IMR-90 (cell line): ENCODE measurements around the gene CHRNB4. TPM values are rescaled to one million over a fixed set of nuclear protein-coding genes. Genes with fewer than 3 reads are reported as not detected.

Experiments used
- ATAC-seq: fragments of 200-7000 bp; cut with Tn5 transposase; 2 replicates; pipeline ENCODE4 v1.9.1; 2020; ENCODE audit warnings: low read depth, mild to moderate bottlenecking, moderate library complexity
- BruUV-seq: library from RNA; stranded (reverse); fragments of 400-500 nt; replicated peaks from 2 replicates; lab custom pipeline; 2021; lab: Mats Ljungman, UMichigan
- CTCF ChIA-PET: fragments of 300-600 bp; formaldehyde crosslinking; extraction: SDS; loops from one replicate; lab custom pipeline; 2021; ENCODE audit warnings: antibody characterized with exemption; lab: Yijun Ruan, JAX
- POLR2A ChIA-PET: fragments of 300-600 bp; sonication (Branson Sonifier 250); formaldehyde crosslinking; loops from one replicate; lab custom pipeline; 2022; ENCODE audit warnings: antibody characterized with exemption; ENCODE audit not compliant: unreplicated experiment; lab: Charles Lee
- DNase-seq: peaks from one replicate; pipeline ENCODE4 v3.0.0; 2013
- H2AFZ ChIP-seq: replicated peaks from 2 replicates; pipeline ENCODE3; 2013; ENCODE audit warnings: low read length, mild to moderate bottlenecking; ENCODE audit not compliant: poor library complexity
- H2AK5ac ChIP-seq: 2 replicates; pipeline ENCODE4 v1.6.1; 2013; ENCODE audit warnings: low read depth, low read length, inconsistent platforms
- H2AK9ac ChIP-seq: replicated peaks from 2 replicates; pipeline ENCODE3; 2013; ENCODE audit warnings: mild to moderate bottlenecking, low read depth, low read length, moderate library complexity; ENCODE audit not compliant: poor library complexity
- H2BK120ac ChIP-seq: 2 replicates; pipeline ENCODE4 v1.6.1; 2013; ENCODE audit warnings: low read depth, low read length, inconsistent platforms
- H2BK15ac ChIP-seq: 3 replicates; pipeline ENCODE4 v1.6.1; 2013; ENCODE audit warnings: low read depth, low read length, inconsistent platforms
- H2BK20ac ChIP-seq: 2 replicates; pipeline ENCODE4 v1.6.1; 2013; ENCODE audit warnings: low read depth, mild to moderate bottlenecking, inconsistent platforms, low read length, moderate library complexity
- H2BK5ac ChIP-seq: 2 replicates; pipeline ENCODE4 v1.6.1; 2013; ENCODE audit warnings: mild to moderate bottlenecking, low read depth, low read length, inconsistent platforms; ENCODE audit not compliant: poor library complexity, severe bottlenecking
- H3K14ac ChIP-seq: replicated peaks from 2 replicates; pipeline ENCODE4 v1.6.1; 2013; ENCODE audit warnings: low read depth, low read length, inconsistent platforms
- H3K18ac ChIP-seq: 2 replicates; pipeline ENCODE4 v1.6.1; 2013; ENCODE audit warnings: low read depth, low read length, control low read depth
- H3K23ac ChIP-seq: 2 replicates; pipeline ENCODE4 v1.6.1; 2013; ENCODE audit warnings: low read depth, low read length, inconsistent platforms
- H3K27ac ChIP-seq: 2 replicates; pipeline ENCODE4 v1.5.1; 2013; ENCODE audit warnings: mild to moderate bottlenecking, control low read depth, low read length; ENCODE audit not compliant: insufficient read depth
- H3K27me3 ChIP-seq: 2 replicates; pipeline ENCODE4 v1.6.1; 2013; ENCODE audit warnings: low read length; ENCODE audit not compliant: control insufficient read depth, insufficient read depth
- H3K36me3 ChIP-seq: 2 replicates; pipeline ENCODE4 v1.6.1; 2013; ENCODE audit warnings: low read length, mixed read lengths; ENCODE audit not compliant: control insufficient read depth, insufficient read depth
- H3K4ac ChIP-seq: 2 replicates; pipeline ENCODE4 v1.6.1; 2013; ENCODE audit warnings: low read depth, low read length, inconsistent platforms
- H3K4me1 ChIP-seq: 2 replicates; pipeline ENCODE4 v1.6.1; 2013; ENCODE audit warnings: low read length, mixed read lengths; ENCODE audit not compliant: control insufficient read depth, insufficient read depth
- H3K4me2 ChIP-seq: 2 replicates; pipeline ENCODE4 v1.6.1; 2013; ENCODE audit warnings: low read depth, mild to moderate bottlenecking, control low read depth, low read length, moderate library complexity
- H3K4me3 ChIP-seq: 2 replicates; pipeline ENCODE4 v1.5.1; 2013; ENCODE audit warnings: low read depth, mild to moderate bottlenecking, control low read depth, low read length, moderate library complexity; ENCODE audit not compliant: insufficient read depth
- H3K56ac ChIP-seq: 2 replicates; pipeline ENCODE4 v1.6.1; 2013; ENCODE audit warnings: low read length, inconsistent platforms; ENCODE audit not compliant: insufficient read depth; ENCODE audit errors: extremely low read depth
- H3K79me1 ChIP-seq, 2 experiments: 2 replicates each; pipeline ENCODE4 v1.6.1; 2013; ENCODE audit warnings: low read length in 2 of 2, inconsistent platforms in 1 of 2, low read depth in 1 of 2
- H3K9ac ChIP-seq: 2 replicates; pipeline ENCODE4 v1.6.1; 2013; ENCODE audit warnings: low read depth, low read length, control low read depth
- H3K9me1 ChIP-seq: 2 replicates; pipeline ENCODE4 v1.6.1; 2013; ENCODE audit warnings: low read length, inconsistent platforms; ENCODE audit not compliant: insufficient read depth
- H3K9me3 ChIP-seq: 2 replicates; pipeline ENCODE4 v1.6.1; 2013; ENCODE audit warnings: low read length; ENCODE audit not compliant: control insufficient read depth, insufficient read depth
- H4K20me1 ChIP-seq: 2 replicates; pipeline ENCODE4 v1.6.1; 2013; ENCODE audit warnings: low read length, inconsistent platforms; ENCODE audit not compliant: insufficient read depth
- H4K5ac ChIP-seq: 2 replicates; pipeline ENCODE4 v1.6.1; 2013; ENCODE audit warnings: mild to moderate bottlenecking, low read depth, low read length, control low read depth
- H4K8ac ChIP-seq, 2 experiments: 2 replicates each; pipeline ENCODE4 v1.6.1; 2013; ENCODE audit warnings: low read depth in 2 of 2, low read length in 2 of 2, control low read depth in 1 of 2, inconsistent platforms in 1 of 2
- H4K91ac ChIP-seq: 2 replicates; pipeline ENCODE4 v1.6.1; 2013; ENCODE audit warnings: low read depth, low read length, inconsistent platforms; ENCODE audit not compliant: insufficient read depth
- BHLHE40 ChIP-seq: fragments of 150-350 bp; IDR thresholded peaks from 2 replicates; pipeline ENCODE4 v1.6.1; 2016; ENCODE audit warnings: mild to moderate bottlenecking, low read depth, low read length
- CEBPB ChIP-seq: IDR thresholded peaks from 2 replicates; pipeline ENCODE4 v1.6.1; 2012; ENCODE audit warnings: low read depth, low read length, improper control_type of control experiment
- CHD1 ChIP-seq: IDR thresholded peaks from 2 replicates; pipeline ENCODE4 v1.6.1; 2012; ENCODE audit warnings: low read depth, low read length, improper control_type of control experiment
- FOS ChIP-seq: fragments of 150-350 bp; IDR thresholded peaks from 2 replicates; pipeline ENCODE4 v1.6.1; 2016; ENCODE audit warnings: low read depth, low read length
- MAFK ChIP-seq: IDR thresholded peaks from 2 replicates; pipeline ENCODE4 v1.6.1; 2012; ENCODE audit warnings: low read depth, low read length, improper control_type of control experiment
- MAZ ChIP-seq: IDR thresholded peaks from 2 replicates; pipeline ENCODE4 v1.6.1; 2012; ENCODE audit warnings: low read depth, mild to moderate bottlenecking, low read length, improper control_type of control experiment, moderate library complexity, borderline replicate concordance
- MXI1 ChIP-seq: IDR thresholded peaks from 2 replicates; pipeline ENCODE4 v1.6.1; 2012; ENCODE audit warnings: low read depth, mild to moderate bottlenecking, low read length, moderate library complexity, borderline replicate concordance
- NFE2L2 ChIP-seq: fragments of 150-350 bp; IDR thresholded peaks from 2 replicates; pipeline ENCODE4 v1.6.1; 2016; ENCODE audit warnings: low read depth, mild to moderate bottlenecking, low read length
- POLR2A ChIP-seq: IDR thresholded peaks from 2 replicates; pipeline ENCODE4 v1.6.1; 2012; ENCODE audit warnings: mild to moderate bottlenecking, low read depth, low read length
- RAD21 ChIP-seq: IDR thresholded peaks from 2 replicates; pipeline ENCODE4 v1.6.1; 2012; ENCODE audit warnings: low read length, improper control_type of control experiment
- RCOR1 ChIP-seq: IDR thresholded peaks from 2 replicates; pipeline ENCODE4 v1.6.1; 2012; ENCODE audit warnings: mild to moderate bottlenecking, low read length, improper control_type of control experiment; ENCODE audit not compliant: insufficient replicate concordance
- RFX5 ChIP-seq: IDR thresholded peaks from 2 replicates; pipeline ENCODE4 v1.8.0; 2012; ENCODE audit warnings: low read depth, mild to moderate bottlenecking, low read length, moderate library complexity
- SMC3 ChIP-seq: fragments of 150-350 bp; IDR thresholded peaks from 2 replicates; pipeline ENCODE4 v1.6.1; 2016; ENCODE audit warnings: low read depth, mild to moderate bottlenecking, antibody characterized with exemption, low read length, moderate library complexity
- WGBS, 2 experiments: methylation state at CpG; one replicate each; pipeline versions ENCODE4 v1.1.5 to v1.1.7; 2013; ENCODE audit warnings: missing lambda C conversion rate in 2 of 2; ENCODE audit not compliant: insufficient read length in 1 of 2; ENCODE audit errors: extremely low coverage in 2 of 2; 5-methylcytosine and 5-hydroxymethylcytosine counted together
- dilution Hi-C: fragments of 300-500 bp; cut with HindIII; formaldehyde crosslinking; loops from one replicate; pipeline ENCODE4 v1.14.3; 2018; ENCODE audit warnings: low sequenced_read_pairs; ENCODE audit not compliant: unreplicated experiment
- in situ Hi-C: fragments of 300-500 bp; cut with MboI; formaldehyde crosslinking; loops from 3 replicates; pipeline ENCODE4 v1.14.3; 2019; ENCODE audit warnings: low sequenced_read_pairs, inconsistent platforms, mixed read lengths
- intact Hi-C: fragments of 100-400 bp; cut with micrococcal nuclease; formaldehyde crosslinking; loops from 2 replicates; pipeline ENCODE4 v1.10.0; 2022
- polyA plus RNA-seq, 3 experiments: library from polyadenylated mRNA; depleted of rRNA; stranded (reverse); fragments of >200 nt; gene quantifications; 2 replicates each; pipeline ENCODE4 v1.2.3, GENCODE V29; 2012; ENCODE audit warnings: low replicate concordance in 1 of 3
- total RNA-seq: library from RNA; depleted of rRNA; stranded (reverse); fragments of >200 nt; gene quantifications from 2 replicates; pipeline ENCODE4 v1.2.3, GENCODE V29; 2012
- TF ChIP-seq, protein P1 (sequence below): conservative IDR thresholded peaks from 2 replicates; pipeline ENCODE4 v1.5.1; 2012; ENCODE audit warnings: mild to moderate bottlenecking, low read depth, low read length, improper control_type of control experiment
- TF ChIP-seq, protein P2 (sequence below): fragments of 150-350 bp; IDR thresholded peaks from 2 replicates; pipeline ENCODE4 v1.6.1; 2017; ENCODE audit warnings: mild to moderate bottlenecking, antibody characterized with exemption, low read length, low read depth

The CHRNB4 gene
- total and polyA plus RNA-seq, 2 of the 4 experiments (the other 2 are of a cell fraction) = not detected

DNA sequence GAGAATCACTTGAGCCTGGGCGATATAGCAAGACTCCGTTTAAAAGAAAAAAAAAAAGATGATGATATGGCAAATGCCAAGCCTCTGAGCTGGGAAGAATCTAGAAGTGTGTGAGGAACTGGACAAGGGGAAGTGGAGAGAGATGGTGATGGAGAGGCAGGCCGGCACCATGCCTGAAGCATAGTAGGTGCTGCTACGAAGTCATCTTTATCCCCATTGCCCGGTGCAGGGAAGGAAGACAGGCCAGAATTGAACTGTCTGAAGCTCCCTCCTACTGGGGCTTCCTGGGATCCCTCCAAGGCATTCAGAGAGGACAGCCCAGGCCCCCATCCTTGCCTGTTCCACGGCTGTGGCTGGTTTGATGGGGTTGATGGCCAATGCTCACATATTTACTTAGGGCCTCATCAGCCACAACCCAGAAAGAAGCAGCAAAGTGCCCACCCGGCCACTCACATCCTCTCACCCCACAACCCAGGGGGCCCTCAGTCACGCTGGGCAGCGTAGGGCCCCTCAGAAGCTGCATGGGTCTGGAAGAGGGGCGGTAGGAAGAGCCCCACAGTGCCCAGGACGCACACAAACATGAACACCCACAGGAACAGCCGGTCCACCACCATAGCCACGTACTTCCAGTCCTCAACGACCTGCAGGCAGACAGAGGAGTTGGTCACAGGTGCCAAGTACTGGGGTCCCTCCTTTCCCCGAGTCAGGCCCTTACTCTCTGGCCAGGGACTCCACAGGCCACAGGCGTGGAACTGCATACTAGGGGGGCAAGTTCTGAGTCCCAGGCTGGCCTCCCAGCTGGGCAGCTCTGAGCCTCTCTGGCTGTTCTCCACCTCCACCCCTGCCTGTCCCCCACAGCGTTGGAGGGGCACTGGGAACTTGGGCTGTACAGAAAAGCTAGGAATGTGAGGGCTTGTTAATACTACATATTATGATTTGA lies 16.1 kb downstream of the CHRNB4 start:
- intact Hi-C loops (no loop called here), dilution Hi-C loops (no loop called here), in situ Hi-C loops (no loop called here)
- H2AFZ ChIP-seq = no peak overlapping the region
- no peaks in the 10 kb centered on the region for H3K4me1 ChIP-seq
- ATAC-seq (no peak), DNase-seq (no peak)
- H2AK9ac ChIP-seq = no peak overlapping the region
- H3K9me1 ChIP-seq = no peaks in the 10 kb centered on the region
- no peak overlapping the region for H3K23ac ChIP-seq
- H3K56ac ChIP-seq = no peak overlapping the region
- peaks cover 72% of the 10 kb centered on the region for H3K27me3 ChIP-seq
- CTCF ChIA-PET = interaction anchor here (0.6 kb wide), 1 partner anchor 549 kb away, joined by 3 read pairs; no protein-coding TSS in a partner anchor
- no peak overlapping the region for H3K4me3 ChIP-seq
- no peaks in the 10 kb centered on the region for H4K20me1 ChIP-seq
- no peak overlapping the region for H2BK5ac ChIP-seq
- no peak overlapping the region for H2AK5ac ChIP-seq
- H3K27ac ChIP-seq = no peak overlapping the region
- no peaks in the 10 kb centered on the region for H3K36me3 ChIP-seq
- no peak overlapping the region for H4K8ac ChIP-seq
- H2BK120ac ChIP-seq = no peak overlapping the region
- 58% methylated on average over 7 of the region's 17 CpGs; no CpG with 5 or more reads in 1 of the 2 experiments for WGBS, 2 experiments
- no peak overlapping the region for H3K14ac ChIP-seq
- POLR2A ChIA-PET = no interaction called here
- no peak overlapping the region for H2BK15ac ChIP-seq
- no peaks in the 10 kb centered on the region for H3K79me1 ChIP-seq
- no peak overlapping the region for H4K91ac ChIP-seq
- no peak overlapping the region for H4K5ac ChIP-seq
- H3K9me3 ChIP-seq = no peaks in the 10 kb centered on the region
- no peak overlapping the region for H3K9ac ChIP-seq
- H3K18ac ChIP-seq = no peak overlapping the region
- no peak overlapping the region for H3K4me2 ChIP-seq
- no TSS peak for BruUV-seq
- H3K4ac ChIP-seq = no peak overlapping the region
- H2BK20ac ChIP-seq = no peak overlapping the region
- TF ChIP-seq MXI1 (no peak), POLR2A (no peak), SMC3 (no peak), FOS (no peak), CHD1 (no peak), RCOR1 (no peak), RFX5 (no peak), NFE2L2 (no peak), MAFK (no peak), MAZ (no peak), BHLHE40 (no peak), RAD21 (no peak), CEBPB (no peak)
- TF ChIP-seq, protein P1, sequence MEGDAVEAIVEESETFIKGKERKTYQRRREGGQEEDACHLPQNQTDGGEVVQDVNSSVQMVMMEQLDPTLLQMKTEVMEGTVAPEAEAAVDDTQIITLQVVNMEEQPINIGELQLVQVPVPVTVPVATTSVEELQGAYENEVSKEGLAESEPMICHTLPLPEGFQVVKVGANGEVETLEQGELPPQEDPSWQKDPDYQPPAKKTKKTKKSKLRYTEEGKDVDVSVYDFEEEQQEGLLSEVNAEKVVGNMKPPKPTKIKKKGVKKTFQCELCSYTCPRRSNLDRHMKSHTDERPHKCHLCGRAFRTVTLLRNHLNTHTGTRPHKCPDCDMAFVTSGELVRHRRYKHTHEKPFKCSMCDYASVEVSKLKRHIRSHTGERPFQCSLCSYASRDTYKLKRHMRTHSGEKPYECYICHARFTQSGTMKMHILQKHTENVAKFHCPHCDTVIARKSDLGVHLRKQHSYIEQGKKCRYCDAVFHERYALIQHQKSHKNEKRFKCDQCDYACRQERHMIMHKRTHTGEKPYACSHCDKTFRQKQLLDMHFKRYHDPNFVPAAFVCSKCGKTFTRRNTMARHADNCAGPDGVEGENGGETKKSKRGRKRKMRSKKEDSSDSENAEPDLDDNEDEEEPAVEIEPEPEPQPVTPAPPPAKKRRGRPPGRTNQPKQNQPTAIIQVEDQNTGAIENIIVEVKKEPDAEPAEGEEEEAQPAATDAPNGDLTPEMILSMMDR = no peak
- TF ChIP-seq, protein P2, sequence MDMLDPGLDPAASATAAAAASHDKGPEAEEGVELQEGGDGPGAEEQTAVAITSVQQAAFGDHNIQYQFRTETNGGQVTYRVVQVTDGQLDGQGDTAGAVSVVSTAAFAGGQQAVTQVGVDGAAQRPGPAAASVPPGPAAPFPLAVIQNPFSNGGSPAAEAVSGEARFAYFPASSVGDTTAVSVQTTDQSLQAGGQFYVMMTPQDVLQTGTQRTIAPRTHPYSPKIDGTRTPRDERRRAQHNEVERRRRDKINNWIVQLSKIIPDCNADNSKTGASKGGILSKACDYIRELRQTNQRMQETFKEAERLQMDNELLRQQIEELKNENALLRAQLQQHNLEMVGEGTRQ = no peak
